ENCODE data around the gene SIVA1.

The SIVA1 gene

GRCh38 chr14:104798300-104799243, 45.6 kb downstream of the SIVA1 start:
- DNase-seq: no peak

DNA sequence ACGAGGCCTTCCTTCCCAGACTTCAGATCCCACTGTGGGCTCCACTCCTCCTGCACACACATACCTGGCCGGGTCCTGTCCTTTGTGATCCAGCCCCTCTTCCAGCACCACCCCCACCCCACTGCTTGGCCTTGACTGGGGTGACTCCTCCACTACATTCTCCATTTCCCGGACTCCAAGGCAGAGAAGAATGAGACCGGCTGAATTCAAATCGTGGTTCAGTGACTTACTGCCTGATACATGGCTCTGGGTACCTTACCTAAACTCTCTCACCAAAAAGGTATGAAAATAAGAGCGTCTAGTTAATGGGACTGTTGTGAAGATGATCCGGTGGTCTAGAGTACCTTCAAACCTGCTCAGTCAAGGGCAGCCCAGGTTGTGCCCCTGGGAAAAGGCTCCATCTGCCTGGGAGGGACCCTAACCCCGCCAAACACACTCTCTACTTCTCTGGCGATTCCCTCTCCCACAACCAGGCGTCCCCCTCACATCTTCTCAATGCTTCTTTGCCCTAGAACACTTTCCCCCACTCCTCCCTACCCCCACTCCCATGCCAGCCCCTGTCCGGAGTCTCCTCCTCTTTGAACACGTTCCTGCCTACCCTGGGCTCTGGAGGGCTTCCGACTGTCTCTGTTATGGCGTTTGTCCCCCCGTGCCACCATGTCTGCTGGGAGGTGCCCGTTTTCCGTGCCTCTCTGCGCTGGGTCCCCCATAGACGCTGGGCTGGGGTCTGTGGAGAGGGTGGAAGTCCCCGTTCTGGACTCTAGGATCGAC, 46.5 kb downstream of the SIVA1 start:
- DNase-seq: no peak

DNA sequence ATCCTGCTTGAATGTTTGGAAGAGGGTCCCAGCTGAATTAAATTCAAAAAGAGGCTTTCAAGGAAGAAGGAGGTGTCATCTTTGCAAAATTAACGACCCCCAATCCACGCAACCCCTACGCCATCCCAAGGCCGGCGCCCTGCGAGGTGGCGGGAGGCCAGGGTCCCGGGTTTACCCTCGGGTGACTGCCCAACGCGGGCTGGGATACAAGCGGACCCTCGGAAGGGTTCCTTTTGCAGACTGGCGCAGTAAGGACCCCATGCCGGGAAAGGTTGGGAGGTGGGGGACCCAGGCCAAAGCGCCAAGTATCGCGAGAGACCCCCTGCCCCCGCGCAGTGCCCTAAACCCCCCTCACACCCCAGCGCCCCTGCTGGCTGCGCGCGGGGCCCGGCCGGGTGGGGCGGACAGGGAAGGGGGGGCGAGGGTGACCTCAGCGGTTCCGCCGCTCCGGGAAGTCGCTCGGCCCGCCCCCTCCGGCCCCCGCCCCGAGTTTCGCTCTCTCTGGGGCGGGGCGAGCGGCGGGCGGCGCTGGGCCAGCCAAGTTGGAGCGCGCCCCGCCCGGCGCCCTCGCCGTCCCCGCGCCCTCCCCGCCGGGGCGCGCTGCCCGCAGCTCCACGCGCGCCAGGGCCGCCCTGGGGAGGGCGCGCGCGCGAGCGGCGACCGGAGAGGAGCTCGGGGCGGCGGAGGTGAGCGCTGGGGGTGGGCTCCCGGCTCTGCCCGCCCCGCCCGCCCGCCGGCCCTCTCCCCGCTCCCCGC, 47.2 kb downstream of the SIVA1 start:
- DNase-seq: no peak

DNA sequence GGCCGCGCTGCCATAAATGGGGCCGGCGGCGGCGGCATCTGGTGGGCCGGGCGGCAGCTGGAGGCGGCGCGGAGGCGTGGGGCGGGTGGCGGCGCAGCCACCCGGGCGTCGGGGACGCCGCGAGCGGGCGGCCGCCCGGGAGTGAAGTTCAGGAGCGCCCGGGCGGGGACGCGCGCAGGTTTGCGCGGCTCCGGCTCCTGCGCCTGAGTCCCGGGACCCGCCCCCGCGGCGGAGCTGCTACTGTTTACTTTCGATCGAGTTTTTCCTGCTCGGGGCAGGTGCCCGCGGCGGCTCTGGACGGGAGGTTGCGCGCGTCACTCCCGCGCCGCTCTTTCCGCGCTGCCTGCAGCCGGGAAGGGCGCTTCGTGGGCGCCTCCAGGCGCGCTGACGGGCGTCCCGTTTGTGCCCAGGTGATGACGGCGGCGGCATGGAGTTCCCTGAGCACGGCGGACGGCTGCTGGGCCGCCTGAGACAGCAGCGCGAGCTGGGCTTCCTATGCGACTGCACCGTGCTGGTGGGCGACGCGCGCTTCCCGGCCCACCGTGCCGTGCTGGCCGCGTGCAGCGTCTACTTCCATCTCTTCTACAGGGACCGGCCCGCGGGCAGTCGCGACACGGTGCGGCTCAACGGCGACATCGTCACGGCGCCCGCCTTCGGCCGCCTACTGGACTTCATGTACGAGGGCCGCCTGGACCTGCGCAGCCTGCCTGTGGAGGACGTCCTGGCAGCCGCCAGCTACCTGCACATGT, 48.0 kb downstream of the SIVA1 start, which contains the start of gene ZBTB42:
ZBTB42 (plus strand) TSS at position 331 of the 749 bp plus-strand sequence; CDS start at position 428, 97 bp downstream.
- no peak for DNase-seq

DNA sequence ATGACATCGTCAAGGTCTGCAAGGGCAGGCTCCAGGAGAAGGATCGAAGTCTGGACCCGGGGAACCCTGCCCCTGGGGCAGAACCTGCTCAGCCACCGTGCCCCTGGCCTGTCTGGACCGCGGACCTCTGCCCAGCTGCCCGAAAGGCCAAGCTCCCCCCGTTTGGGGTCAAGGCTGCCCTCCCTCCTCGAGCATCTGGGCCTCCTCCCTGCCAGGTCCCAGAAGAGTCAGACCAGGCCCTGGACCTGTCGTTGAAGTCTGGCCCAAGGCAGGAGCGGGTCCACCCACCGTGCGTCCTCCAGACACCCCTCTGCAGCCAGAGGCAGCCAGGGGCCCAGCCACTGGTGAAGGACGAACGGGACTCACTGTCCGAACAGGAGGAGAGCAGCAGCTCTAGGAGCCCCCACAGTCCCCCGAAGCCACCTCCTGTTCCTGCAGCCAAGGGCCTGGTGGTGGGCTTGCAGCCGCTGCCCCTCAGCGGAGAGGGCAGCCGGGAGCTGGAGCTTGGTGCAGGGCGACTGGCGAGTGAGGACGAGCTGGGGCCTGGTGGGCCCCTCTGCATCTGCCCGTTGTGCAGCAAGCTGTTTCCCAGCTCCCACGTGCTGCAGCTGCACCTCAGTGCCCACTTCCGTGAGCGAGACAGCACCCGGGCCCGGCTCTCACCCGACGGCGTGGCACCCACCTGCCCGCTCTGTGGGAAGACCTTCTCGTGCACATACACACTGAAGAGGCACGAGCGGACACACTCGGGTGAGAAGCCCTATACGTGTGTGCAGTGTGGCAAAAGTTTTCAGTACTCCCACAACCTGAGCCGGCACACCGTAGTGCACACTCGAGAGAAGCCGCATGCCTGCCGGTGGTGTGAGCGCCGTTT, 48.8 kb downstream of the SIVA1 start:
- no peak for DNase-seq

DNA sequence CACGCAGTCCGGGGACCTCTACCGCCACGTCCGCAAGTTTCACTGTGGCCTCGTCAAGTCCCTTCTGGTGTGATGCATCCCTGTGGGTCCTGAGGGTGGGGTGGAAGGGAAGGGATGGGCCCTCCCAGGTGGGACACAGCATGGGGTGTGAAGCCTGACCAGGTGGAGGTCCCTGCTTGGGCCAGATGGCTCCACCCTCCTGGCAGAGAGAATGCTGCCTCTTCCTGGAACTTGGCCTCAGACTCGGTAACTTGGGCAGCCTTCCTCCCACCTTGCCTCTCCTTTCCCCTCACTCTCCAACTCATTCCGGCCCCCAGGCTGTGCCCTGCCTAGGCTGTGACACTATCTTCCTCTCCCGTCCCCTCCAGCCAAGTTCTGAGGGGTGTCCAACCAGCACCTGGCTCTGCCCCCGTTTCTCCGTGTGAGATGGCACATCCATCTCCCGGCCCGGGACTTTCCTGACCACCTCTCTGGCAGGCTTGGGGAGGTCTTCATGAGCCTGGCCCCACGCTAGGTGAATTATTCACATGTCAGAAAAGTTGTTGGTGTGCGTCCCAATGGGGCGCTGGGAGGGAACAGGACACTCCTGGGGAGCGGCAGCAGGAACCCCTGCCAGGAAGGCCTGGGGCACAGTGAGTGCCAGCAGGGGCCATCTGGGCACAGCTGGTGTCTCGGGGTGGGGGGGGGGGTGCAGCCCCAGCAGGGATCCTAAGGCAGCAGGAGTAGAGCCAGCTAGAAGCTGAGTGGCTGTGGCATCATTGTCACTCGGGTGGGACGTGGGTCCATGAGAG, 49.6 kb downstream of the SIVA1 start:
- no peak for DNase-seq

DNA sequence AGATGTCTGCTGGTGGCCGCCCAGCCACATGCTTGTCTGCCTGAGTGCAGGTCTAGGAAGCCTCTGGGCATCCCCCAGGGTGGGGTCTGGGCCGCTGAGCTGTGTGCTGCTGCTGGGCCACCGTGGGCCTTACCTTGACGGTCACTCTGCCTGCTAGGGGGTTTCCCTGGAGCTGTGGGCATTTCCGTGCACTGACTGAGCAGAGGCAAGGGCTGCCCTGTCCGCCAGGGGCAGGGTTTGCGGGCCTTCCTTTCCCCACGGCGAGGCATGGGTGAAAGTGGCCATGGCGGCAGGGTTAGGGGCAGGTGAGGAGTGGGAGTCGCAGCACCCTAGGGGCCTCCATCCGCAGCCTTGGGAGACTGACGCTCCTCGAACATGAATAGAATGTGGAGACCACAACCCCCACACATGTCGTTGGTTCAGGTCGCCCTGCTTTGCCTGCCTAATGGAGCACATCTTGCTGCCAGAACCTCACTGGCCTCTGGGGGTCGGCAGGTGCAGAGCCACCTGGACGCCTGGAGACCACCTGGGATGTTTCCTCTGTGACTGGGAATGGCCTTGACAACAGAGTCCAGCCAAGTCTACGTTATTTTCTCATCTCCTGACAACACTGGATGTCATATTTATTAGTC, 50.4 kb downstream of the SIVA1 start:
- no peak for DNase-seq

DNA sequence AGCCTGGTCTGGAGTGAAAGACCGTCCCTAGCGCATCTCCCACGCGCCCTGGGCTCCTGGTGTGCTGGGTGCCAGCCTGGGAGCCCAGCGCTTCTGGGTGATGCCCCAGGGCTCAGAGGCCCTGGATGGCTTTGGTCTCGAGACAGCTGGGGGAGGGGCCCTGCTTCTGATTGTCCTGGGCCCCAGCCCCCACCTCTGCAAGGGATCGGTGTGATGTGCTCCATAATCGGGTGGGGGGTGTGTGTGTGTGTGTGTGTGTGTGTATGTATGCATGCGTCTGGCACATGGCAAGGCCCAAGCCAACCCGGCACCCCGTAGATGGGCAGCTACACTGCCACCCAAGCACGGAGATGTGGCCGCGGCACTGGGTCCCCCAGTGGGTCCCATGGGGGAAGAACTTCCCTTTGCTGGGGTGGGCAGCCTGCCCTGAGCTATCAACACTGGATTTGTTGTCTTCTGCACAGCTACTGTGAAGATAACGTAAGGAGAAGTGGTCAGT, 51.0 kb downstream of the SIVA1 start:
- DNase-seq: no peak

GRCh38 chr14:104804481-104805325, 51.8 kb downstream of the SIVA1 start:
- DNase-seq: no peak

DNA sequence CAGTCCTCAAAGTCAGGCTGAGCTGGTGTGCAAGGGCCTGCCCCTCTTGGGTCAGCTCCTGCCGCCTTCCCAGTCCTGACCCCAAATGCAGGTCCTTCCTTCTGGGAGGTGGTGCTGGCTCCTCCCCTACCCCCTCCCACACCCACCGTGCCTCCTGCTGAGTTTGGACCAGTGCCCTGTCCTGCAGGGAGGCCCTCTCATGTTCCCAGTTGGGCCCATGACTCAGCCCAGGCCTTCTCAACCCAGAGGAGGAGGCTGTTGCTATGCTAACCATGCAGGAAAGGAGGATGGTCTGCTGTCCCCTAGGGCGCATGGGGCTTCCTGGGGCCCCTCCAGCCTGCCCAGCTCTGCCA, 52.4 kb downstream of the SIVA1 start:
- no peak for DNase-seq

DNA sequence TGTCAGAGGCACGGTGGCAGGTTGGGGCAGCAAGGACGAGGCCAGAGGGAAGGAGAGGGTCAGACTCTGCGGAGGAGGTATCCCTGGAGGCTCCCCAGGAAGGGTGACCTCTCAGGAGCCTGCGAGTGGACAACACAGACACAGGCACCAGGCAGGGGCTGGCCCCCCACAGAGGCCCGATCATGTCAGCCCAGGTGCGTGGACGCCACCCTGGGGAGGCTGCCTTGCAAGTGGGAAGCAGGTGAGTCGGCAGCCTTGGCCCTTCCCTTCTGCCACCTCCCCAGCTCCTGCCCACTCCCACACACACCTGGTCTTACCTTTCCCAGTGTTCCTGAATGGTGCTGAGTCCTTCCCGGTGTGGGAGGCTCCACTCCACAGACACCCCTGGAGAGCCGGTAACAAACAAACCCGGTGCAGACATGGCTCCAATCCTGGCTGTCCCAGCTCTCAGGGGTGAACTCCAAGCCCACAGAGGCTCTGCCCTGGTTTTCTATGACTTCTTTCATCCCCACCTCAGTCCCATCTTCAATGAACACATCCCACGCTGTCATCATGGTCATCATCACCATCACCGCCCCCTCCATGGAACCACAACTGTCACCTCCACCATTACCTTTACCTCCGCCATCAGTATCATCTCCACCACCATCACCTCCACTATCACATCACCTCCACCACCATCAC, 53.1 kb downstream of the SIVA1 start:
- no peak for DNase-seq

DNA sequence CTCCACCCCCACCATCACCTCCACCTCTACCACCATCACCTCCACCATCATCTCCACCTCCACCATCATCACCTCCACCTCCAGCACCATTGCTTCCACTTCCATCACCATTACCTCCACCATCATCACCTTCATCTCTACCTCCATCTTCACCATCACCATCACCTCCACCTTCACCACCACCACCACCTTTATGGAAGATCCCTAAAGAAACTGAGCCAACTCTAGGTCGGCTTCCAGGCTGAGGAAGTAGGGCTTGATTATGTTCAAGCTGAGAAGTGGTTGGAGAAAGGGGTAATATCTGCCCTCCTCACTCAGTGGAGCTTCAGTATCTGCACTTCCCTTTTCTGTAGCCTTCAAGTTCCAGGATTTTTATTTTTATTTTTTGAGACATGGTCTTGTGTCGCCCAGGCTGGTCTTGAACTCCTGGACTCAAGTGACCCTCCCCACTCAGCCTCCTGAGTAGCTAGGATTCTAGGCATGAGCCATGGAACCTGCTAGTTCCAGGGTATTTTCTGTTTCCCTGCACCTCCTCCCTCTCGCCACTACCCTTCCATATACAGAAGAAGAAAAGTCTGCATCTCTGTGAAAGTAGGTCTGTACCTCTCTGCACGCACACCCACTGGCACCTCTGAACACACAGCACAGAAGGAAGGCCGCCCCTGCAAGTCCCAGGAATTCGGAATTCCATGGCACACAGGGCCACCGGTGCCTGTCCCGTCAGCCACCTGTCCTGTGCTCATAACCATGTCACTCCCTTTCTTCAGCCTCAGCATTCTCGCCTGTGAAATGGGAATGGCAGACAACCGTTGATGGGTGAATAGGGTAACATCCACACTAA, 53.9 kb downstream of the SIVA1 start:
- no peak for DNase-seq

- DNase-seq: no peak
Observed at GRCh38 chr14:104808456-104808855, 55.5 kb downstream of the SIVA1 start.

All from NCI-H2107 (cell line).